Calu3 (cell line): ENCODE data around the gene ACO2. TPM values are rescaled to one million over a fixed set of nuclear protein-coding genes. Genes with fewer than 3 reads are reported as not detected.

Source experiments
- BruUV-seq: library from RNA; stranded (reverse); fragments of 400-500 nt; replicated peaks from 2 replicates; lab custom pipeline; 2021; lab: Mats Ljungman, UMichigan
- CTCF ChIA-PET: fragments of 300-600 bp; sonication (Branson Sonifier 250); formaldehyde crosslinking; loops from one replicate; lab custom pipeline; 2022; ENCODE audit warnings: antibody characterized with exemption; lab: Charles Lee
- DNase-seq: peaks from one replicate; pipeline ENCODE4 v3.0.0; 2022
- H3K27ac Mint-ChIP-seq: one replicate; pipeline ENCODE4 v1.8.0; 2022; ENCODE audit warnings: mixed read lengths; ENCODE audit not compliant: unreplicated experiment
- H3K27me3 Mint-ChIP-seq: one replicate; pipeline ENCODE4 v1.8.0; 2022; ENCODE audit warnings: mixed read lengths; ENCODE audit not compliant: unreplicated experiment
- H3K36me3 Mint-ChIP-seq: one replicate; pipeline ENCODE4 v1.8.0; 2022; ENCODE audit warnings: mild to moderate bottlenecking, moderate library complexity, mixed read lengths; ENCODE audit not compliant: insufficient read depth, unreplicated experiment
- H3K4me1 Mint-ChIP-seq: one replicate; pipeline ENCODE4 v1.8.0; 2022; ENCODE audit warnings: mild to moderate bottlenecking, low read depth, mixed read lengths; ENCODE audit not compliant: unreplicated experiment
- H3K4me3 Mint-ChIP-seq: one replicate; pipeline ENCODE4 v1.8.0; 2022; ENCODE audit warnings: mild to moderate bottlenecking, low read depth, moderate library complexity, mixed read lengths; ENCODE audit not compliant: unreplicated experiment
- H3K9me3 Mint-ChIP-seq: one replicate; pipeline ENCODE4 v1.8.0; 2022; ENCODE audit warnings: low read depth, mixed read lengths; ENCODE audit not compliant: unreplicated experiment
- CTCF ChIP-seq: fragments of 200-600 bp; IDR thresholded peaks from one replicate; pipeline ENCODE4 v1.8.0; 2022; ENCODE audit warnings: antibody characterized with exemption; ENCODE audit not compliant: unreplicated experiment
- intact Hi-C: fragments of 100-400 bp; cut with micrococcal nuclease; formaldehyde crosslinking; loops from one replicate; pipeline ENCODE4 v1.10.0; 2022; ENCODE audit not compliant: unreplicated experiment
- total RNA-seq: library from RNA; stranded (reverse); gene quantifications from 2 replicates; pipeline ENCODE4 v1.2.3, GENCODE V29; 2022

ACO2 gene
- total RNA-seq, 1 experiment from 2014 or later = 94.0 TPM

DNA sequence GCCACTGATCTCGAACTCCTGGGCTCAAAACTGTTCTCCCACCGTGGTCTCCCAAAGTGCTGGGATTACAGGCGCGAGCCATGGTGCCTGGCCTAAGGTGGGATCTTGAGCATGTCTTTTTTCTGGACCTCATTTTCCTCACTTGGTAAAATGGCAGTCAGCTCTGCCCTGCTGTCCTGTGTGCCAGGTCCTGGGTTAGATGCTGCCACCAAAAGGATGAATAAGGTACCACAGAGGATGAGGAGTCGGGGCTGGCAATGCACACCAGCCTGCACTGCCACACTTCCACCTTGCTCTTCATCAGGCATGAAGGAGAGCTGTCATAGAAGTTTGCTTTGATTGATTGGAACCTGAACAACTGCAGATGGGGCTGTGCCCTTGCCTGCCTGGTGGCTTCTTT is 32.3 kb downstream of the ACO2 start:
- no peaks in the 10 kb centered on the region for H3K27me3 Mint-ChIP-seq
- peak; percentile 17 for TF ChIP-seq CTCF
- intact Hi-C loops = no loop called here
- no peaks in the 10 kb centered on the region for H3K9me3 Mint-ChIP-seq
- H3K4me3 Mint-ChIP-seq = no peak overlapping the region
- H3K27ac Mint-ChIP-seq = no peak overlapping the region
- DNase-seq = no peak
- peaks cover 16% of the 10 kb centered on the region for H3K36me3 Mint-ChIP-seq
- CTCF ChIA-PET = interaction anchor here (1.2 to 1.3 kb wide), 2 partner anchors 98 to 120 kb away, joined by 3 to 4 read pairs; partner anchors contain the start of gene TEF
- no peaks in the 10 kb centered on the region for H3K4me1 Mint-ChIP-seq
- no TSS peak for BruUV-seq

DNA sequence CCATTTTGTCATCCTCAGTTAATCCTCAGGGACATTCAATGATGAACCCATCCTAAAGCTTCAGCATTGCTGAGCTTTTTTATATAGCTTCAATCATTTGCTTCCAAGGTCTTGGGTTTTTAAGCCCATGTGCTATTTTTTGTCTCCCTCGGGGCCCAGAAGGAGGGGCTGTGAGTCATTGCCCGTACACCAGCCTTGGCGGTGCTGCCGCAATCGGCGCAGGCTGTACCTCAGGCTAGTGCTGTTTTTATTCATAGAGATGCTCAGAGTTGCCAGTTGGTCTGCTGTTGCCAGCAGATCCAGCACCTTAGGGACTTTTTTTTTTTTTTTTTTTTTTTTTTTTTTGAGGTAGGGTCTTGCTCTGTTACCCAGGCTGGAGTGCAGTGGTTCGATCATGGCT is 35.5 kb downstream of the ACO2 start:
- no peak overlapping the region for H3K4me3 Mint-ChIP-seq
- no peak for TF ChIP-seq CTCF
- H3K27ac Mint-ChIP-seq = no peak overlapping the region
- H3K4me1 Mint-ChIP-seq = peaks cover 6% of the 10 kb centered on the region
- CTCF ChIA-PET = no interaction called here
- H3K27me3 Mint-ChIP-seq = no peaks in the 10 kb centered on the region
- intact Hi-C loops = no loop called here
- no peak for DNase-seq
- peaks cover 26% of the 10 kb centered on the region for H3K36me3 Mint-ChIP-seq
- no TSS peak for BruUV-seq
- H3K9me3 Mint-ChIP-seq = no peaks in the 10 kb centered on the region

DNA sequence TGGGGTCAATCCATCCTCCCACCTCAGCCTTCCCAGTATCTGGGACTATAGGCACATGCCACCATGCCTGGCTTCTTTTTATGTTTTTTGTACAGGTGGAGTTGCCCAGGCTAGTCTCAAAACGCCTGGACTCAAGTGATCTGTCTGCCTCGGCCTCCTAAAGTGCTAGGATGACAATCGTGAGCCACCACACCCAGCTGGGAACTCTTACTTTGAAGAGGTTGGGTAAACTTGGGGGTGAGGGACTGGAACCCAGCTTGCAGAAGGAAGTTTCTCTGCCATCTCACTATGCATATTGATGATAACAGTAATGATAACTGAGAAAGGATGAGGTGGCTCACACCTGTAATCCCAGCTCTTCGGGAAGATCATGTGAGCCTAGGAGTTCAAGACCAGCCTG is 35.9 kb downstream of the ACO2 start:
- Mint-ChIP-seq H3K4me3 (no peak overlapping the region), H3K36me3 (peaks cover 23% of the 10 kb centered on the region), H3K9me3 (no peaks in the 10 kb centered on the region), H3K27me3 (no peaks in the 10 kb centered on the region), H3K4me1 (peaks cover 10% of the 10 kb centered on the region), H3K27ac (no peak overlapping the region)
- CTCF ChIA-PET = interaction anchor here (0.7 kb wide), 1 partner anchor 244 kb away, joined by 5 read pairs; no protein-coding TSS in a partner anchor
- BruUV-seq = no TSS peak
- no peak for TF ChIP-seq CTCF
- intact Hi-C loops = no loop called here
- no peak for DNase-seq

DNA sequence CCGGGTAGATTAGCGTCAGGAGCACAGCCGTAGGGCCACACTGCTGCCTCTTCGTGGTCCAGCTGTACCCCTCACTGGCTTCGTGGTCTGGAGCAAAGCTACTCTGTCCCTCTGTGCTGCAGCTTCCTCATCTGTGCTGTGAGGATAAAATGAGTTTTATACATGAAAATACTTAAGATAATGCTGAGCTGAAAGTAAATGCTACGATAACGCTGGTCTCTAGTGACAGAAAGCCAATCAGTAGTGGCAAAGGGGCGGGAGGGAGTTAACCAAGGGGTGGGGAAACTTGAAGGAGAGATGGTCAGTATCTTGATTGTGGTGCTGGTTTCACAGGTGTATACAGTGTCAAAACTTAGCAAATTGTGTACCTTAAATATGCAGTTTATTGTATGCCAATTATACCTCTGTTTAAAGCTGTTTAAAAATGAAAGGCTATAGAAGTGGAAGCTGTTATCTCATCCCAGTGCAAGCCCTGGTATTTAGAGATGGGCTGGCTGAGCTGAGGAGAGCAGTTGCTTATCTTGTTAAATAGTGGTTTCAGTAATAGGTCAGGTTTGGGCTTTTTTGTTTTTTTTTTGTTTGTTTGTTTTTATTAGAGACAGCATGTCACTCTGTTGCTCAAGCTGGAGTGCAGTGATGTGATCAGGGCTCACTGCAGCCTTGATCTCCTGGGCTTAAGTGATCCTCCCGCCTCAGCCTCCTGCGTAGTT is 36.7 kb downstream of the ACO2 start:
- no peak for TF ChIP-seq CTCF
- Mint-ChIP-seq H3K9me3 (no peaks in the 10 kb centered on the region), H3K36me3 (peaks cover 19% of the 10 kb centered on the region), H3K4me3 (no peak overlapping the region), H3K27me3 (no peaks in the 10 kb centered on the region), H3K27ac (no peak overlapping the region), H3K4me1 (peaks cover 18% of the 10 kb centered on the region)
- intact Hi-C loops = no loop called here
- CTCF ChIA-PET = interaction anchor here (0.7 kb wide), 1 partner anchor 245 kb away, joined by 5 read pairs; no protein-coding TSS in a partner anchor
- no TSS peak for BruUV-seq
- no peak for DNase-seq
